Esophagus (tissue), 2 donors: ENCODE data around the gene DDX31. TPM values are rescaled to one million over a fixed set of nuclear protein-coding genes. Genes with fewer than 3 reads are reported as not detected.

ENCODE experiments used
- H3K27ac ChIP-seq, 2 donors: one replicate each; pipeline ENCODE4 v1.5.1; 2013; ENCODE audit warnings: low read depth in 2 of 2, mild to moderate bottlenecking in 2 of 2, inconsistent platforms in 1 of 2, low read length in 1 of 2, moderate library complexity in 1 of 2
- H3K27me3 ChIP-seq, 2 donors: one replicate each; pipeline ENCODE4 v1.6.1; 2013; ENCODE audit warnings: low read length in 2 of 2, control low read depth in 1 of 2, mild to moderate bottlenecking in 1 of 2; ENCODE audit not compliant: insufficient read depth in 2 of 2, control insufficient read depth in 1 of 2
- H3K36me3 ChIP-seq, 2 donors: one replicate each; pipeline ENCODE4 v1.6.1; 2013; ENCODE audit warnings: low read length in 1 of 2; ENCODE audit not compliant: control insufficient read depth in 2 of 2, insufficient read depth in 2 of 2
- H3K4me1 ChIP-seq, 2 donors: one replicate each; pipeline ENCODE4 v1.6.1; 2013; ENCODE audit warnings: low read length in 1 of 2; ENCODE audit not compliant: control insufficient read depth in 2 of 2, insufficient read depth in 2 of 2
- H3K4me3 ChIP-seq, 2 donors: one replicate each; pipeline ENCODE4 v1.5.1; 2013; ENCODE audit warnings: low read length in 2 of 2, mild to moderate bottlenecking in 2 of 2, low read depth in 1 of 2, moderate library complexity in 1 of 2
- H3K9me3 ChIP-seq, 2 donors: one replicate each; pipeline ENCODE4 v1.6.1; 2013; ENCODE audit warnings: mild to moderate bottlenecking in 2 of 2, low read depth in 1 of 2, low read length in 1 of 2, moderate library complexity in 1 of 2; ENCODE audit not compliant: control insufficient read depth in 2 of 2, insufficient read depth in 1 of 2
- WGBS, 2 donors: extraction: QIAGEN DNeasy Blood & Tissue Kit; methylation state at CpG; one replicate each; pipeline ENCODE4 v1.1.7; 2013; 5-methylcytosine and 5-hydroxymethylcytosine counted together
- polyA plus RNA-seq, 2 donors: library from polyadenylated mRNA; stranded (reverse); fragments of 200-250 nt; gene quantifications; one replicate each; pipeline ENCODE4 v1.2.3, GENCODE V29; 2013
- donor health status: healthy with polysubstance abuse.
- donor health status: Bipolar disorder and iron deficiency.

DDX31 gene
- polyA plus RNA-seq, 2 donors, result 6.6 to 8.0 TPM

DNA sequence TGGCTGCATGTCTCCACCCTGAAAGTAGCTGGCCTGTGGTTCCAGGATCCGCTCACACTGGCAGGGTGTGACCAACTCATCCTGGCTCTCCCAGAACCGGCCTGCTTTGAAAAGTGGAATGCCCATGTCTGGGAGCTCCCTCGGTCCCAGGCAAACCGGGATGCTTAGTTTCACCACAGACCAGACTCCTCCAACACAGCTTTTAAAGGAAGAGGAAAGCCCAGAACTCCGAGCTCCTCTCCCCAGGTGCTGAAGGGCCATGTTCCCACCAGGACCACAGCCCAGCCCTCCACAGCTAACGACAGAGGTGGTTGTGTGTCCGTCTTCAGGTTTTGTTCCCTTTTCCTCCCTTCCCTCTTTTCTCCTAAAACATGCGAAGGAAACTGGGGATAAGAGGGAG is 38.5 kb upstream of the DDX31 start:
- Histone ChIP-seq H3K4me3 (no peak overlapping the region), H3K9me3 (no peaks in the 10 kb centered on the region), H3K4me1 (no peaks in the 10 kb centered on the region), H3K27me3 (no peaks in the 10 kb centered on the region), H3K36me3 (no peaks in the 10 kb centered on the region), H3K27ac (no peak overlapping the region)
- 80 to 82% methylated on average over 8 of the region's 8 CpGs for WGBS, 2 donors

GRCh38 chr9:132703336-132703735 is 33.6 kb upstream of the DDX31 start:
- Histone ChIP-seq H3K27ac (no peak overlapping the region), H3K9me3 (no peaks in the 10 kb centered on the region), H3K36me3 (no peaks in the 10 kb centered on the region), H3K27me3 (no peaks in the 10 kb centered on the region), H3K4me3 (no peak overlapping the region), H3K4me1 (no peaks in the 10 kb centered on the region)
- 33 to 40% methylated on average over 2 of the region's 2 CpGs for WGBS, 2 donors

DNA sequence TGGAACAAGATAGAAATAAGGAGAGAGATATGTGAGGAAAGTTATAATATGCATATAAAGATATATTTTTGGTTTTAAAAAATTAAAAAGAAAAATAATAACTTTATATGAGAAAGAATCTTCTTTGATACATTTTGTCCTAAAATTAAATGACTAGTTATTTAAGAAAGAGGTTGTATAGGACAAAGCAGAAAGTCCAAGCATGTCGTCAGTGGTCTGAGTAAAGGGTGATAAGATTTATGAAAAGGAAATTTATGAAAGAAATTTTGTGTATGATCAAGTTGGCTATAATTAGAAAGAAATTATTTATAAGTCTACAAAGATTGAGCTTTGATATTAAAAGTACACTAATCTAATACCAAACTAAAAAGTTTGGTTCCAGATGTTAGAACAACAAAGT is 32.5 kb upstream of the DDX31 start:
- H3K4me1 ChIP-seq, result no peaks in the 10 kb centered on the region
- H3K9me3 ChIP-seq, result no peaks in the 10 kb centered on the region
- no peaks in the 10 kb centered on the region for H3K36me3 ChIP-seq
- no peak overlapping the region for H3K4me3 ChIP-seq
- no peaks in the 10 kb centered on the region for H3K27me3 ChIP-seq
- no peak overlapping the region for H3K27ac ChIP-seq
- 0 to 17% methylated on average over 1 of the region's 1 CpG for WGBS, 2 donors

- WGBS, 2 donors, result 16 to 28% methylated on average over 1 of the region's 1 CpG
- H3K27ac ChIP-seq, result no peak overlapping the region
- no peaks in the 10 kb centered on the region for H3K9me3 ChIP-seq
- H3K36me3 ChIP-seq, result no peaks in the 10 kb centered on the region
- H3K4me3 ChIP-seq, result no peak overlapping the region
- no peaks in the 10 kb centered on the region for H3K27me3 ChIP-seq
- H3K4me1 ChIP-seq, result no peaks in the 10 kb centered on the region
Measured at GRCh38 chr9:132699956-132700355, 30.2 kb upstream of the DDX31 start.

DNA sequence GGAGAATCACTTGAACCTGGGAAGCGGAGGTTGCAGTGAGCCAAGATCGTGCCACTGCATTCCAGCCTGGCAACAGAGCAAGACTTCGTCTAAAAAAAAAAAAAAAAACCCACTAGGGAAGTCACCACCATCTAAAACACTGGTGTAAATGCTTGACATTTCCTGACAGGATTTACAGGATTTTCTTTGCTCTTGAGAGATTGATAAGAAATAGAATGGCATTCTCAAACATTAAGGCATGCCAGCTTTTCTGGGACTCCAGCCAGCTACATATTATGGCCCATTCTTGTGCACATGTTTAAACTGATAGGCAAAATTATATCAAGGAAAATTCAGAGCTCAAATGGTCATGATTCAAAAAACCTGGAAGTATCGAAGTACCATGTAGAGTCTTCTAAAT is 29.2 kb upstream of the DDX31 start:
- Histone ChIP-seq H3K27ac (no peak overlapping the region), H3K36me3 (no peaks in the 10 kb centered on the region), H3K4me3 (no peak overlapping the region), H3K27me3 (no peaks in the 10 kb centered on the region), H3K9me3 (no peaks in the 10 kb centered on the region), H3K4me1 (no peaks in the 10 kb centered on the region)
- WGBS, 2 donors, result 18 to 32% methylated on average over 4 of the region's 4 CpGs

DNA sequence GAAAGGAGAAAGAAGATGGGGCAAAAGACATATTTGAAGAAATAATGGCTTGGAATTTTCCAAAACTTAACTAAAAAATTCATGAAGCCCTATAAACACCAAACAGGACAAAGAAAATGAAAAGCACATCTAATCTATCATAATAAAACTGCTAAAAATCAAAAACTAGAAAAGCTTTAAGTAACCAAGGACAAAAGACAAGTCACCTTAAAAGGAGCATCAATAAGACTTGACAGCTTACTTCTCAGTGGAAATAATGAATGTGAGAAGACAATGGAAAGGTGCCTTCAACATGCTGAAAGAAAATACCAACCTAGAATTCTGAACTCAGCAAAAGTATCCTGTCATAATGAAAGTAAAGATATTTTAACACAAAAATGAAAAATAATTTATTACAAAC is 27.4 kb upstream of the DDX31 start:
- H3K4me1 ChIP-seq, result no peaks in the 10 kb centered on the region
- no peaks in the 10 kb centered on the region for H3K9me3 ChIP-seq
- no peaks in the 10 kb centered on the region for H3K27me3 ChIP-seq
- no peak overlapping the region for H3K4me3 ChIP-seq
- H3K36me3 ChIP-seq, result no peaks in the 10 kb centered on the region
- no peak overlapping the region for H3K27ac ChIP-seq

DNA sequence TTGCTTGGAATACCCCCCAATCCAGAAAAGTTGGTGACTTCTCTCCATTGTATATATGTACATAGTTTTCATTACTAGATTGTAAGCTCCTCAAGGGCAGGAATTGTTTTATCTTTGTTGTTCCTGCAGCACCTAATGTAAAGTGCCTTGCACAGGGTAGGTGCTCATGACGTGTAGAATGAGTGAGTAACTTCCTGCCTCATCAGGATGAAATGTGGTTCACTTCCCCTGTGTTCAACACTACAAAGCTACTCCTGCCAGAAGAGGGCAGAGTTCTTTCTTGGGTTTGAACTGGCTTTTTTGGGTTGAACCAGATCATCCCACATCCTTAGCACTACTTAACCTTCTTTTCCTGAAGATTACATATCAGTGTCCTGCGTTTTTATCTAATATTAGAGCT is 24.4 kb upstream of the DDX31 start:
- Histone ChIP-seq H3K27me3 (no peaks in the 10 kb centered on the region), H3K36me3 (peaks cover 3 to 6% of the 10 kb centered on the region in 2 donors), H3K9me3 (no peaks in the 10 kb centered on the region), H3K4me3 (no peak overlapping the region), H3K4me1 (no peaks in the 10 kb centered on the region), H3K27ac (no peak overlapping the region)
- 40 to 51% methylated on average over 2 of the region's 2 CpGs for WGBS, 2 donors

GRCh38 chr9:132690696-132691095 is 20.9 kb upstream of the DDX31 start:
- Histone ChIP-seq H3K4me1 (no peaks in the 10 kb centered on the region), H3K27me3 (no peaks in the 10 kb centered on the region), H3K36me3 (peaks cover 14 to 15% of the 10 kb centered on the region in 2 donors), H3K4me3 (no peak overlapping the region), H3K27ac (no peak overlapping the region), H3K9me3 (no peaks in the 10 kb centered on the region)
- WGBS, 2 donors, result 93 to 95% methylated on average over 1 of the region's 1 CpG

DNA sequence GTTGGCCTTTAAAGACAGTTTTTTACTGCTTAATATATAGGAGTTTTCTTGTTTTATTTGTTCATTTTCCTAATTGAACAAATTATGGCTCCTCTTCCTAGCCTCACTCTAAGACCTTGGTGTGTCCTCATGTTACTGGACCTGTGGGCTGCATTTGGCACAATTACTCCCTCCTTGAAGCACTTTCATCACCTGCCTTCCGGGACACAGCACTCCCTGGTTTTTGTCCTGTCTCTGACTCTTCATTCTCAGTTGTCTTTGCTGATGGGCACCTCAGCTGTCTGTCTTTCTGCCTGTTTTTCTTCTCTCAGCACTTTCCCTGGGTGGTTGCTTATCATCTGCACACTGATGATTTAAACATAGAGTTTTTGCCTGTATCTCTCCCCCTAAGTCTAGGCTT is 14.1 kb upstream of the DDX31 start:
- WGBS, 2 donors, result 94 to 96% methylated on average over 1 of the region's 1 CpG

DNA sequence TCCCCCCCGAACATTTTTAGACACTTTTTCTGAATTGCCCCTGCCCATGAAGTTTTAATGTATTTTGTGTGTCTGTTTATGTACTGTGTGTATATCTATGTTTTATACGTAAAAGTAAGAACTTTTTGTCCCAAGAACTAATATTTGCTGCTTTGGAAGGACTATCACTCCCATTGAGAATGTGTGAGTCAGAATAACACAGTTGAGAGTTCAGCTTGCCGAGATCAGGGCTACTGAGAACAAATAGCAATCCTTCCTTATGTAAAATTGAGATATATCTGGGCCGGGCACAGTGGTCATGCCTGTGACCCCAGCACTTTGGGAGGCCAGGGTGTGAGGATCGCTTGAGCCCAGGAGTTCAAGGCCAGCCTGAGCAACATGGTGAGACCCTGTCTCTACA is 11.8 kb upstream of the DDX31 start:
- H3K36me3 ChIP-seq, result peaks cover 17 to 18% of the 10 kb centered on the region in 2 donors
- 78 to 81% methylated on average over 5 of the region's 5 CpGs for WGBS, 2 donors
- no peak overlapping the region for H3K4me3 ChIP-seq
- no peaks in the 10 kb centered on the region for H3K9me3 ChIP-seq
- no peaks in the 10 kb centered on the region for H3K4me1 ChIP-seq
- no peaks in the 10 kb centered on the region for H3K27me3 ChIP-seq
- no peak overlapping the region for H3K27ac ChIP-seq

More for the DNA sequence above, 14.1 kb upstream of the DDX31 start:
- Histone ChIP-seq H3K27ac (no peak overlapping the region), H3K4me1 (no peaks in the 10 kb centered on the region), H3K9me3 (no peaks in the 10 kb centered on the region), H3K4me3 (no peak overlapping the region), H3K27me3 (no peaks in the 10 kb centered on the region), H3K36me3 (peaks cover 14 to 16% of the 10 kb centered on the region in 2 donors)
